HG03521 (cell line): ENCODE measurements around the gene PPP3CA.

Experiments
- ATAC-seq: cut with Tn5 transposase; IDR thresholded peaks from one replicate; pipeline ENCODE4 v1.9.1; 2021; ENCODE audit warnings: mild to moderate bottlenecking, moderate library complexity; ENCODE audit not compliant: unreplicated experiment

Gene PPP3CA

GRCh38 chr4:101347267-101347556, at the start of gene PPP3CA:
Gene PPP3CA, minus strand, starts transcription at chr4:101347526.
- ATAC-seq = no peak

- no peak for ATAC-seq
Measured at GRCh38 chr4:101393256-101393655, 45.9 kb upstream of the PPP3CA start.

GRCh38 chr4:101370663-101371210, 23.4 kb upstream of the PPP3CA start:
- ATAC-seq = no peak

GRCh38 chr4:101367201-101367600, 19.9 kb upstream of the PPP3CA start:
- no peak for ATAC-seq

GRCh38 chr4:101366331-101366730, 19.0 kb upstream of the PPP3CA start:
- ATAC-seq = no peak

GRCh38 chr4:101357751-101358150, 10.4 kb upstream of the PPP3CA start:
- ATAC-seq = no peak

GRCh38 chr4:101356928-101357327, 9.6 kb upstream of the PPP3CA start:
- no peak for ATAC-seq

GRCh38 chr4:101355767-101356702, 8.7 kb upstream of the PPP3CA start:
- ATAC-seq = no peak

GRCh38 chr4:101355246-101355645, 7.9 kb upstream of the PPP3CA start:
- peak; percentile 96 for ATAC-seq

- ATAC-seq = no peak
Measured at GRCh38 chr4:101349801-101350064, 2.4 kb upstream of the PPP3CA start.

GRCh38 chr4:101348995-101349800, 1.9 kb upstream of the PPP3CA start:
- ATAC-seq = no peak

- no peak for ATAC-seq
Measured at GRCh38 chr4:101348367-101348827, 1.1 kb upstream of the PPP3CA start.

- peak; percentile 80 for ATAC-seq
Measured at GRCh38 chr4:101347557-101348366, 436 bp upstream of the PPP3CA start.

- ATAC-seq = peak; percentile 12
Measured at GRCh38 chr4:101346351-101347266, 717 bp downstream of the PPP3CA start.

- no peak for ATAC-seq
Measured at GRCh38 chr4:101345596-101346350, 1.6 kb downstream of the PPP3CA start.

- ATAC-seq = no peak
Measured at GRCh38 chr4:101345271-101345595, 2.1 kb downstream of the PPP3CA start.

- ATAC-seq = no peak
Measured at GRCh38 chr4:101339332-101339731, 8.0 kb downstream of the PPP3CA start.

- ATAC-seq = no peak
Measured at GRCh38 chr4:101337688-101338087, 9.6 kb downstream of the PPP3CA start.

- ATAC-seq = peak; percentile 77
Measured at GRCh38 chr4:101334963-101335572, 12.3 kb downstream of the PPP3CA start.
